H1 (cell line): ENCODE results near the gene UBE2E2. TPM values are rescaled to one million over a fixed set of nuclear protein-coding genes. Genes with fewer than 3 reads are reported as not detected.

Experiments
- CTCF ChIA-PET: fragments of 300-600 bp; sonication (Branson Sonifier 250); formaldehyde crosslinking; loops from one replicate; lab custom pipeline; 2021; ENCODE audit not compliant: partially characterized antibody; lab: Charles Lee
- POLR2A ChIA-PET: fragments of 300-600 bp; sonication (Branson Sonifier 250); formaldehyde crosslinking; loops from one replicate; lab custom pipeline; 2021; ENCODE audit warnings: inconsistent platforms; ENCODE audit not compliant: partially characterized antibody; lab: Charles Lee
- DNase-seq, 2 experiments: peaks; one replicate each; pipeline versions ENCODE4 v3.0.0 to v3.0.0-alpha.2; 2010 to 2022; ENCODE audit warnings: low spot score in 2 of 2, low read depth in 1 of 2, mixed read lengths in 1 of 2
- FAIRE-seq: peaks from 2 replicates; lab custom pipeline; 2011; peaks lifted over from hg19 to GRCh38; lab: Jason Lieb, UNC
- H2AFZ ChIP-seq: 2 replicates; pipeline ENCODE4 v1.8.1; 2012; ENCODE audit warnings: low read length, inconsistent platforms
- H2AK5ac ChIP-seq: 2 replicates; pipeline ENCODE4 v1.6.1; 2013; ENCODE audit warnings: low read depth, low read length
- H2BK120ac ChIP-seq: replicated peaks from 2 replicates; pipeline ENCODE3; 2013; ENCODE audit warnings: low read depth, low read length, inconsistent platforms
- H2BK12ac ChIP-seq: 2 replicates; pipeline ENCODE4 v1.6.1; 2013; ENCODE audit warnings: low read depth, low read length
- H2BK15ac ChIP-seq: 2 replicates; pipeline ENCODE4 v1.6.1; 2013; ENCODE audit warnings: low read length
- H2BK20ac ChIP-seq: 2 replicates; pipeline ENCODE4 v1.6.1; 2013; ENCODE audit warnings: low read length
- H2BK5ac ChIP-seq: 2 replicates; pipeline ENCODE4 v1.6.1; 2013; ENCODE audit warnings: low read depth, low read length
- H3K14ac ChIP-seq: 2 replicates; pipeline ENCODE4 v1.6.1; 2013; ENCODE audit warnings: inconsistent platforms; ENCODE audit not compliant: insufficient read length
- H3K18ac ChIP-seq: 2 replicates; pipeline ENCODE4 v1.6.1; 2013; ENCODE audit warnings: low read length; ENCODE audit errors: extremely low read depth
- H3K23ac ChIP-seq: 2 replicates; pipeline ENCODE4 v1.6.1; 2013; ENCODE audit warnings: inconsistent platforms; ENCODE audit not compliant: insufficient read length
- H3K23me2 ChIP-seq: 2 replicates; pipeline ENCODE4 v1.6.1; 2013; ENCODE audit warnings: low read depth, low read length
- H3K27ac ChIP-seq: 2 replicates; pipeline ENCODE4 v1.6.1; 2011; ENCODE audit warnings: low read depth, low read length, inconsistent platforms
- H3K27me3 ChIP-seq, 4 experiments: replicated peaks in 1 of 4; 1 replicate in 1 of 4; 2 replicates in 3 of 4; pipeline versions ENCODE4 v1.6.1 to v1.8.1; 2011 to 2013; ENCODE audit warnings: low read length in 3 of 4, mild to moderate bottlenecking in 3 of 4, inconsistent platforms in 2 of 4, mixed read lengths in 2 of 4, moderate library complexity in 1 of 4; ENCODE audit not compliant: control insufficient read depth in 3 of 4, insufficient read depth in 3 of 4; ENCODE audit errors: extremely low read depth in 1 of 4
- H3K36me3 ChIP-seq, 4 experiments: 2 replicates each; pipeline versions ENCODE4 v1.6.1 to v1.8.1; 2011 to 2013; ENCODE audit warnings: mild to moderate bottlenecking in 4 of 4, low read length in 3 of 4, moderate library complexity in 2 of 4, control low read depth in 1 of 4, inconsistent platforms in 1 of 4; ENCODE audit not compliant: insufficient read depth in 4 of 4, control insufficient read depth in 2 of 4
- H3K4ac ChIP-seq: replicated peaks from 2 replicates; pipeline ENCODE3; 2013; ENCODE audit warnings: low read length, low read depth, mixed read lengths, inconsistent platforms; ENCODE audit not compliant: insufficient read length
- H3K4me1 ChIP-seq, 4 experiments: replicated peaks in 1 of 4; 1 replicate in 1 of 4; 2 replicates in 3 of 4; pipeline versions ENCODE4 v1.6.1 to v1.8.1; 2011 to 2013; ENCODE audit warnings: low read length in 3 of 4, inconsistent platforms in 2 of 4, mixed read lengths in 1 of 4; ENCODE audit not compliant: insufficient read depth in 4 of 4, control insufficient read depth in 3 of 4
- H3K4me2 ChIP-seq, 2 experiments: 2 replicates each; pipeline versions ENCODE4 v1.6.1 to v1.8.1; 2011 to 2013; ENCODE audit warnings: low read depth in 2 of 2, low read length in 2 of 2, control low read depth in 1 of 2, inconsistent platforms in 1 of 2, mild to moderate bottlenecking in 1 of 2; ENCODE audit not compliant: insufficient read depth in 1 of 2
- H3K4me3 ChIP-seq, 4 experiments: fragments of 200-600, 300-600 bp in 1 of 4; sonication (generic), shearing (Covaris generic), sonication (Bioruptor Twin) in 1 of 4; 2 replicates each; pipeline versions ENCODE4 v1.5.1 to v1.8.1; 2011 to 2016; ENCODE audit warnings: low read length in 4 of 4, low read depth in 3 of 4, control low read depth in 2 of 4, inconsistent platforms in 2 of 4, mild to moderate bottlenecking in 2 of 4, mixed read lengths in 1 of 4, moderate library complexity in 1 of 4; ENCODE audit not compliant: insufficient read depth in 2 of 4; ENCODE audit errors: extremely low read depth in 1 of 4
- H3K56ac ChIP-seq: replicated peaks from 2 replicates; pipeline ENCODE3; 2013; ENCODE audit warnings: low read depth, mild to moderate bottlenecking, mixed read lengths, low read length, inconsistent platforms; ENCODE audit not compliant: insufficient read length
- H3K79me1 ChIP-seq: 2 replicates; pipeline ENCODE4 v1.6.1; 2013; ENCODE audit warnings: low read depth, low read length, control low read depth
- H3K79me2 ChIP-seq, 2 experiments: 2 replicates each; pipeline versions ENCODE4 v1.6.1 to v1.8.1; 2012 to 2013; ENCODE audit warnings: low read length in 2 of 2, mild to moderate bottlenecking in 2 of 2, inconsistent platforms in 1 of 2; ENCODE audit not compliant: insufficient read depth in 2 of 2, control insufficient read depth in 1 of 2
- H3K9ac ChIP-seq, 4 experiments: replicated peaks in 1 of 4; 1 replicate in 1 of 4; 2 replicates in 3 of 4; pipeline versions ENCODE4 v1.6.1 to v1.8.1; 2011 to 2013; ENCODE audit warnings: low read depth in 3 of 4, low read length in 3 of 4, control low read depth in 2 of 4, mild to moderate bottlenecking in 2 of 4, moderate library complexity in 2 of 4, inconsistent platforms in 1 of 4; ENCODE audit errors: extremely low read depth in 1 of 4
- H3K9me3 ChIP-seq, 2 experiments: 2 replicates each; pipeline versions ENCODE4 v1.6.1 to v1.8.1; 2012 to 2013; ENCODE audit warnings: mild to moderate bottlenecking in 2 of 2, moderate library complexity in 2 of 2, control low read depth in 1 of 2, inconsistent platforms in 1 of 2, low read depth in 1 of 2, low read length in 1 of 2, mixed read lengths in 1 of 2; ENCODE audit not compliant: insufficient read depth in 2 of 2
- H4K20me1 ChIP-seq, 2 experiments: replicated peaks in 1 of 2; 2 replicates each; pipeline versions ENCODE3 to v1.8.1; 2011 to 2013; ENCODE audit warnings: inconsistent platforms in 2 of 2, low read length in 2 of 2, mild to moderate bottlenecking in 1 of 2; ENCODE audit not compliant: insufficient read depth in 2 of 2, control insufficient read depth in 1 of 2
- H4K5ac ChIP-seq: 2 replicates; pipeline ENCODE4 v1.6.1; 2013; ENCODE audit warnings: low read length, low read depth, mixed read lengths, inconsistent platforms; ENCODE audit not compliant: insufficient read length
- H4K8ac ChIP-seq: 2 replicates; pipeline ENCODE4 v1.8.0; 2013; ENCODE audit warnings: mild to moderate bottlenecking, moderate library complexity, low read length, inconsistent platforms; ENCODE audit not compliant: insufficient read depth; ENCODE audit errors: extremely low read depth
- H4K91ac ChIP-seq: replicated peaks from 2 replicates; pipeline ENCODE3; 2013; ENCODE audit warnings: low read length, mixed read lengths, inconsistent platforms; ENCODE audit not compliant: insufficient read length
- EP300 ChIP-seq, 2 experiments: IDR thresholded peaks; 1 replicate in 1 of 2; 2 replicates in 1 of 2; pipeline ENCODE4 v1.6.1; 2011 to 2012; ENCODE audit warnings: low read depth in 2 of 2, low read length in 2 of 2, mild to moderate bottlenecking in 2 of 2, borderline replicate concordance in 1 of 2, inconsistent platforms in 1 of 2, moderate library complexity in 1 of 2
- HDAC6 ChIP-seq: IDR thresholded peaks from one replicate; pipeline ENCODE4 v1.7.1; 2012; ENCODE audit warnings: low read depth, mild to moderate bottlenecking, inconsistent platforms, low read length, moderate library complexity
- WGBS, 2 experiments: shearing (Covaris generic) in 1 of 2; methylation state at CpG; one replicate each; pipeline versions ENCODE4 v1.1.6 to v1.1.7; 2013 to 2015; ENCODE audit warnings: low lambda C conversion rate in 2 of 2, mixed read lengths in 2 of 2, inconsistent platforms in 1 of 2, low coverage in 1 of 2, missing lambda C conversion rate in 1 of 2; ENCODE audit not compliant: insufficient replicate concordance in 2 of 2, insufficient coverage in 1 of 2, insufficient read length in 1 of 2; ENCODE audit errors: extremely low coverage in 1 of 2, missing lambda C conversion rate in 1 of 2; 5-methylcytosine and 5-hydroxymethylcytosine counted together
- polyA plus RNA-seq, 7 experiments: library from polyadenylated mRNA; depleted of rRNA in 3 of 7; stranded (reverse) in 5 of 7; unstranded in 2 of 7; fragments of >200 nt in 5 of 7; fragments of 200-250 nt in 2 of 7; gene quantifications; 1 replicate in 5 of 7; 2 replicates in 1 of 7; 4 replicates in 1 of 7; pipeline versions ENCODE4 v1.2.1 to v1.2.3, GENCODE V29; 2011 to 2013; ENCODE audit warnings: missing spikeins in 2 of 7, mixed read lengths in 2 of 7
- total RNA-seq: library from RNA; stranded (reverse); fragmentation: NEBNext Ultra II Directional; extraction: Animal tissue kit (Norgen Biotek cat#: 25700); gene quantifications from 2 replicates; pipeline ENCODE4 v1.2.1, GENCODE V29; 2021

Gene UBE2E2
- total and polyA plus RNA-seq, 2 of the 8 experiments (the other 6 are each of a cell fraction or from before 2014, with no cell fraction given) = 57.6 to 70.6 TPM

DNA sequence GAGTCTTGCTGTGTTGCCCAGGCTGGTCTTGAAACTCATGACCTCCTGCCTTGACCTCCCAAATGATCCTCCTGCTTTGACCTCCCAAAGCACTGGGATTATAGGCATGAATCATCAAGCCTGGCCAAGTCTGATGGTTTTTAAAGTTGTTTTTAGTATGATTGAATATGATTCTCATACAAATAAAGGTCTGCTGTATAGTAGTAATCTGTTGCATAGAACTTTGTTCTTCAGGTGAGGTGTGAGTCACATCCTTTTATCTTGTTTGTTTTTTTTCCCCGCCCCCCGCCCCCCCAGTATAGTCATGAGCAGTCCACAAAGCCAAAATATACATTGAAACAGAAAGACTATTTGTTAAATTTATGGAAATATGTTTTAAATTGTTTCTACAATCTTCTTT is 39.0 kb downstream of the UBE2E2 start:
- Histone ChIP-seq H3K9me3 (no peaks in the 10 kb centered on the region), H3K36me3 (no peaks in the 10 kb centered on the region), H3K56ac (no peak overlapping the region), H3K27me3 (no peaks in the 10 kb centered on the region), H3K18ac (no peak overlapping the region), H3K4ac (no peak overlapping the region), H3K14ac (no peak overlapping the region), H3K23ac (no peak overlapping the region), H3K79me2 (peaks cover 0 to 66% of the 10 kb centered on the region in 2 experiments; a peak in 2 of 4 replicates), H3K23me2 (no peaks in the 10 kb centered on the region), H4K8ac (no peak overlapping the region), H2BK120ac (no peak overlapping the region), H2AFZ (no peak overlapping the region), H3K4me2 (no peak overlapping the region), H2BK12ac (no peak overlapping the region), H2BK20ac (no peak overlapping the region), H2AK5ac (no peak overlapping the region), H2BK15ac (no peak overlapping the region), H4K91ac (no peak overlapping the region), H3K4me1 (peaks cover 0 to 2% (median 0%) of the 10 kb centered on the region in 4 experiments; a peak in 1 of 7 replicates), H3K27ac (no peak overlapping the region), H4K5ac (no peak overlapping the region), H3K9ac (no peak overlapping the region), H4K20me1 (peaks cover 0 to 1% of the 10 kb centered on the region in 2 experiments), H3K79me1 (peaks cover 2% of the 10 kb centered on the region; the same call in 1 of the 2 replicates), H3K4me3 (no peak overlapping the region), H2BK5ac (no peak overlapping the region)
- FAIRE-seq = no peak
- ChIA-PET POLR2A (no interaction called here), CTCF (no interaction called here)
- DNase-seq = no peak
- WGBS, 2 experiments = 100% methylated on average over 2 of the region's 2 CpGs; no CpG with 5 or more reads in 1 of the 2 experiments
- no peak for TF ChIP-seq EP300 (IDR thresholded peaks at IDR 0.05; ENCODE audit: borderline replicate concordance in 1 of 2, low read depth in 2 of 2, low read length in 2 of 2)
- no peak for TF ChIP-seq HDAC6
